HL-60 (cell line): ENCODE measurements around the gene WDR26.
A peak's percentile ranks its signal among the peaks of the same experiment; 100 is the strongest.

ENCODE experiments used
- DNase-seq, 2 experiments: peaks; one replicate each; pipeline ENCODE4 v3.0.0-alpha.2; 2010 to 2020; ENCODE audit warnings: low read depth in 1 of 2, low spot score in 1 of 2
- H3K27ac ChIP-seq: fragments of 250-450 bp; sonication (Bioruptor Pico); replicated peaks from 2 replicates; pipeline ENCODE4 v1.5.1; 2020; ENCODE audit warnings: mild to moderate bottlenecking, moderate library complexity
- H3K27me3 ChIP-seq: fragments of 250-450 bp; sonication (Bioruptor Pico); 2 replicates; pipeline ENCODE4 v1.5.1; 2021; ENCODE audit warnings: mild to moderate bottlenecking, moderate library complexity; ENCODE audit not compliant: insufficient read depth, poor library complexity, severe bottlenecking
- H3K4me3 ChIP-seq: replicated peaks from 2 replicates; pipeline ENCODE4 v1.5.1; 2011; ENCODE audit warnings: mild to moderate bottlenecking, control low read depth, low read length; ENCODE audit not compliant: insufficient read depth
- GABPA ChIP-seq: IDR thresholded peaks from 2 replicates; pipeline ENCODE4 v1.6.1; 2012; ENCODE audit warnings: low read depth
- POLR2AphosphoS5 ChIP-seq: IDR thresholded peaks from 2 replicates; pipeline ENCODE4 v1.6.1; 2012; ENCODE audit warnings: low read depth
- REST ChIP-seq: IDR thresholded peaks from 2 replicates; pipeline ENCODE4 v1.6.1; 2012; ENCODE audit warnings: low read depth; ENCODE audit not compliant: insufficient replicate concordance
- SPI1 ChIP-seq: IDR thresholded peaks from 2 replicates; pipeline ENCODE4 v1.6.1; 2012; ENCODE audit warnings: low read depth, mild to moderate bottlenecking, borderline replicate concordance
- TF ChIP-seq, protein P1 (sequence below): IDR thresholded peaks from one replicate; pipeline ENCODE4 v1.5.1; 2011; ENCODE audit warnings: low read length, control low read depth, inconsistent platforms; ENCODE audit not compliant: insufficient read depth

The WDR26 gene

GRCh38 chr1:224387943-224388342, 46.7 kb downstream of the WDR26 start:
- TF ChIP-seq, protein P1, sequence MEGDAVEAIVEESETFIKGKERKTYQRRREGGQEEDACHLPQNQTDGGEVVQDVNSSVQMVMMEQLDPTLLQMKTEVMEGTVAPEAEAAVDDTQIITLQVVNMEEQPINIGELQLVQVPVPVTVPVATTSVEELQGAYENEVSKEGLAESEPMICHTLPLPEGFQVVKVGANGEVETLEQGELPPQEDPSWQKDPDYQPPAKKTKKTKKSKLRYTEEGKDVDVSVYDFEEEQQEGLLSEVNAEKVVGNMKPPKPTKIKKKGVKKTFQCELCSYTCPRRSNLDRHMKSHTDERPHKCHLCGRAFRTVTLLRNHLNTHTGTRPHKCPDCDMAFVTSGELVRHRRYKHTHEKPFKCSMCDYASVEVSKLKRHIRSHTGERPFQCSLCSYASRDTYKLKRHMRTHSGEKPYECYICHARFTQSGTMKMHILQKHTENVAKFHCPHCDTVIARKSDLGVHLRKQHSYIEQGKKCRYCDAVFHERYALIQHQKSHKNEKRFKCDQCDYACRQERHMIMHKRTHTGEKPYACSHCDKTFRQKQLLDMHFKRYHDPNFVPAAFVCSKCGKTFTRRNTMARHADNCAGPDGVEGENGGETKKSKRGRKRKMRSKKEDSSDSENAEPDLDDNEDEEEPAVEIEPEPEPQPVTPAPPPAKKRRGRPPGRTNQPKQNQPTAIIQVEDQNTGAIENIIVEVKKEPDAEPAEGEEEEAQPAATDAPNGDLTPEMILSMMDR: no peak
- TF ChIP-seq SPI1 (no peak), POLR2AphosphoS5 (no peak), GABPA (no peak), REST (no peak)
- no peak overlapping the region for H3K4me3 ChIP-seq

DNA sequence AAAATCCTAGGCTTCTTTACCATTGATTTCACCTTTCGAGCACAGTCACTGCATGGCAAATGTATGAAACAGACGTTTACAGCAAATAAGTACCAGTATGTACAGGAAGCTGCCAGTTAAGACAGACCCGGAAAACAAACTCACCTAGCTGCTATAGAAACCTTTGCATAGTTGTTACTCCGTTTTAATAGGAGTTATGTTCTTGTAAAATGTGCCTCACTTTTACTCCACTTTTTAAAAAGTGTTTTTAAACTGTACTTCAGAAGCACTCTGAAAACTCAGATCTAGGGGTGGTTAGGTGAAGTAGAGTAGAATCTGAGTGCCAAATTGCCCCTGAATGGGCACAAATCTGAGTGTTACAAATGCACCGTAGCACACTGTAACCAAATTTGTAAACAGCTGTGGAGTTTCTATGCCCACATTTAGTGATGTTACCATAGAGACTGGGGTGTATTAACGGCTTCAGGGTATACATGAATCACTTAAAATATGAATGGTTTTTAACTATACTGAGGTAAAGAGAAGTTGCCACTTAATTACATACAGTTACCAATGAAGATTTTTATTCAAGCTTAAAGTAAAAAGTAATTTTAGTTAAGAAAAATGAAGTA, 47.2 kb downstream of the WDR26 start:
- Histone ChIP-seq H3K4me3 (no peak overlapping the region), H3K27ac (peak overlapping the region; percentile 9), H3K27me3 (no peaks in the 10 kb centered on the region)
- TF ChIP-seq POLR2AphosphoS5 (no peak), SPI1 (no peak), REST (no peak), GABPA (no peak)
- TF ChIP-seq, protein P1: no peak
- DNase-seq: no peak

More at GRCh38 chr1:224387943-224388342, 46.7 kb downstream of the WDR26 start:
- Histone ChIP-seq H3K27ac (no peak overlapping the region), H3K27me3 (no peaks in the 10 kb centered on the region)
- DNase-seq: no peak

- Histone ChIP-seq H3K27ac (peak overlapping the region; percentile 52), H3K27me3 (no peaks in the 10 kb centered on the region), H3K4me3 (no peak overlapping the region)
- peak in 1 of 2 experiments; percentile 59 for DNase-seq
- TF ChIP-seq, protein P1: no peak
- TF ChIP-seq SPI1 (no peak), POLR2AphosphoS5 (no peak), REST (no peak), GABPA (no peak)
These were observed 51.4 kb downstream of the WDR26 start for GRCh38 chr1:224383218-224383617.
